LNCAP (cell line): ENCODE measurements around the gene UBR4.

ENCODE experiments used
- CTCF ChIP-seq: fragments of 450-650 bp; IDR thresholded peaks from 2 replicates; pipeline ENCODE4 v1.5.1; 2017; ENCODE audit warnings: mild to moderate bottlenecking

Gene UBR4

GRCh38 chr1:19042675-19043578 is 167.1 kb downstream of the UBR4 start:
- TF ChIP-seq CTCF, result no peak

GRCh38 chr1:19040010-19040680 is 169.9 kb downstream of the UBR4 start:
- no peak for TF ChIP-seq CTCF

GRCh38 chr1:19038732-19039131 is 171.3 kb downstream of the UBR4 start:
- TF ChIP-seq CTCF, result no peak

GRCh38 chr1:19038096-19038495 is 172.0 kb downstream of the UBR4 start:
- TF ChIP-seq CTCF, result no peak

- TF ChIP-seq CTCF, result no peak
Observed at GRCh38 chr1:19037659-19038058, 172.4 kb downstream of the UBR4 start.

DNA sequence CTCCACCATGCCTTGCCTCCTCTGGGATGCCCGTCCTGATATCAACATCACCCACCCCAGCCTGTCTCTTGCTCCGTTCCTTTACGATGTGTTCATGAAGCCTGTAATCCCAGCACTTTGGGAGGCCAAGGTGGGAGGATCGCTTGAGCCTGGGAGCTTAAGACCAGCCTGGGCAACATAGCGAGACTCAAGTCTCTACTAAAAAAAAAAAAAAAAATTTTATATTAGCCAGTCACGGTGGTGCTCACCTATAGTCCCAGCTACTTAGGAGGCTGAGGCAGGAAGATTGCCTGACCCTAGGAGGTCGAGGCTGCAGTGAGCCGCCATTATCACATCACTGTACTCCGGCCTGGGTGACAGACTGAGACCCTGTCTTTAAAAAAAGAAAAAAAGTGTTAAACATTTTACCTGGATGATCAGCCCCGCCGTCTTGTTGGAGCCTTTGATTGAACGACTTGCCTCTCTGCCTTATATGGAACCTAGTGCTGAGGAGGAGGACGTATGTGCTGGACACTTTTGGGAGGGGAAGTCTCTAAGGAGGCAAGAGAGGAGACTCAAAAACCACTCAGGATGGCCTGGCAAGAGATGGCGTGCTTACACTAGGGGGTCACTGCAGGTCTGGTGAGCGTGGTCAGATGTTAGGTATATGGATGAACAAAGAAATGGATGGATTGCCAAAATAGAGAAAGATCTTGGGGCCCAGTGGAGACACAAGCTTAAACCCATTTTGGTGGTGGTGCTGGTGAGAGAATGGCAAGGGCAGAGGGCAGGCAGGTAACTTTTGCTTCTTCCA is 173.1 kb downstream of the UBR4 start:
- no peak for TF ChIP-seq CTCF

- TF ChIP-seq CTCF, result no peak
Observed at GRCh38 chr1:19036041-19036812, 173.8 kb downstream of the UBR4 start.
